Measurements from ENCODE around the gene PLCH1. TPM values are rescaled to one million over a fixed set of nuclear protein-coding genes. Genes with fewer than 3 reads are reported as not detected.

Gene PLCH1
- total and polyA plus RNA-seq, 9 of the 15 experiments (the other 6 are each of a cell fraction or from before 2014, with no cell fraction given), result 0.17 to 0.62 (median 0.40) TPM

GRCh38 chr3:155334914-155335723 lies 409.8 kb downstream of the PLCH1 start (continued):
- TF ChIP-seq E2F8 (IDR thresholded peaks at IDR 0.05; ENCODE audit: low read depth, partially characterized antibody), result no peak
- peak; percentile 24; the same call in 1 of the 2 replicates for TF ChIP-seq ZNF384 (IDR thresholded peaks at IDR 0.05; ENCODE audit: low read depth, low read length)
- peak; percentile 60 for TF ChIP-seq NEUROD1 (IDR thresholded peaks at IDR 0.05; ENCODE audit: borderline replicate concordance, low read depth, low read length, partially characterized antibody)
- peak; percentile 55; the same call in 1 of the 2 replicates for TF ChIP-seq JUN (IDR thresholded peaks at IDR 0.05; ENCODE audit: borderline replicate concordance, low read depth, low read length)
- TF ChIP-seq JUN (CRISPR knock-in tag; IDR thresholded peaks at IDR 0.05; ENCODE audit: borderline replicate concordance), result no peak
- TF ChIP-seq TSC22D4 (tag; IDR thresholded peaks at IDR 0.05), result no peak
- TF ChIP-seq FOXA3 (CRISPR knock-in tag; conservative IDR thresholded peaks at IDR 0.05 in 1 of 2, IDR thresholded peaks at IDR 0.05 in 1 of 2), result no peak
- TF ChIP-seq GATAD2A (IDR thresholded peaks at IDR 0.05), result peak; percentile 81
- peak; percentile 47; the same call in 1 of the 2 replicates for TF ChIP-seq BACH1 (tag; IDR thresholded peaks at IDR 0.05)
- TF ChIP-seq NBN (IDR thresholded peaks at IDR 0.05; ENCODE audit: low read depth), result peak; percentile 63; the same call in 1 of the 2 replicates
- peak; percentile 53 for TF ChIP-seq NFRKB (IDR thresholded peaks at IDR 0.05; ENCODE audit: low read depth)
- TF ChIP-seq RCOR1 (IDR thresholded peaks at IDR 0.05; ENCODE audit: borderline replicate concordance in 1 of 2, low read depth in 2 of 2, low read length in 2 of 2), result peak; percentile 41 to 80; a peak in 2 of 4 replicates
- no peak for TF ChIP-seq PHB2 (IDR thresholded peaks at IDR 0.05; ENCODE audit: low read depth)
- no peak for TF ChIP-seq CCAR2 (IDR thresholded peaks at IDR 0.05; ENCODE audit: low read depth, low read length)
- no peak for TF ChIP-seq FOXK1 (CRISPR knock-in tag; IDR thresholded peaks at IDR 0.05; ENCODE audit: borderline replicate concordance)
- no peak for TF ChIP-seq PRPF4 (IDR thresholded peaks at IDR 0.05; ENCODE audit: insufficient read depth, low read depth, low read length, poor library complexity, severe bottlenecking)
- no peak for TF ChIP-seq FOXJ3 (CRISPR knock-in tag; IDR thresholded peaks at IDR 0.05)
- no peak for TF ChIP-seq HNRNPUL1 (IDR thresholded peaks at IDR 0.05; ENCODE audit: low read length)
- TF ChIP-seq ZBED1 (IDR thresholded peaks at IDR 0.05), result no peak
- no peak for TF ChIP-seq ZBTB34 (CRISPR knock-in tag; IDR thresholded peaks at IDR 0.05)
- no peak for TF ChIP-seq PYGO2 (tag; IDR thresholded peaks at IDR 0.05)
- no peak for TF ChIP-seq KLF10 (CRISPR knock-in tag; IDR thresholded peaks at IDR 0.05)
- TF ChIP-seq ZNF717 (CRISPR knock-in tag; IDR thresholded peaks at IDR 0.05), result no peak
- TF ChIP-seq BCOR (IDR thresholded peaks at IDR 0.05), result 0 out of 2 replicates have a peak, but pooled peaks have one; percentile 2
- TF ChIP-seq RBBP5 (IDR thresholded peaks at IDR 0.05; ENCODE audit: borderline replicate concordance, insufficient read depth, low read length, poor library complexity, severe bottlenecking), result peak; percentile 71
- no peak for TF ChIP-seq CBX2 (IDR thresholded peaks at IDR 0.05; ENCODE audit: insufficient read depth, low read length, poor library complexity, severe bottlenecking)
- TF ChIP-seq KLF16 (IDR thresholded peaks at IDR 0.05), result peak; percentile 79

Data from K562 (cell line).